ENCODE results near the gene PKNOX2. TPM values are rescaled to one million over a fixed set of nuclear protein-coding genes. Genes with fewer than 3 reads are reported as not detected.

Gene PKNOX2
- total and polyA plus RNA-seq, 4 donors = 0.14 to 0.29 (median 0.24) TPM

DNA sequence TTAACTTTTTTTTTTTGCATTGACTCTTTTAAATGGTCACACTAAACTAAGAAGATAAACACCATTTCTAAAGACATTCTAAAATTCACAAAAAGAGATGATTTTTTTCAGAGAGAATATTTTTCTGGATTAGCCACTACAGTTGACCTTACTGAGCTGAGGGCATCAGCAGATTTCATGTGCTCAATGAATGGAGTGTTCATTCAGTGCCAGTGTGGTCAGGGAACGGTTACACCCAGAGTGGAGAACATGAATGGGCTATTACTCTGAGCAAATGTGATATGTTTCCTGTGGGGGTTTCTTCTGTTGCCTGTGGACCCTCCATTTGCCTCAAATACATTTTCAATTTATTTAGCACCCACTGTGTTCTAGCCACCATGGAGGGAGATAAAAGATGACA, 19.1 kb downstream of the PKNOX2 start:
- WGBS = 87% methylated on average over 1 of the region's 1 CpG
- Histone ChIP-seq H3K27ac (ENCODE audit: low read depth in 1 of 2, low read length in 2 of 2) (no peak overlapping the region), H3K9me3 (ENCODE audit: control insufficient read depth in 4 of 4, low read length in 3 of 4) (peaks cover 0 to 8% (median 3%) of the 10 kb centered on the region in 4 donors), H3K9ac (ENCODE audit: low read depth in 1 of 2, low read length in 2 of 2) (no peak overlapping the region), H3K36me3 (ENCODE audit: control insufficient read depth in 4 of 4, insufficient read depth in 3 of 4, low read depth in 1 of 4, low read length in 3 of 4) (no peaks in the 10 kb centered on the region), H3K4me1 (ENCODE audit: control insufficient read depth in 4 of 4, insufficient read depth in 4 of 4, low read length in 3 of 4) (no peaks in the 10 kb centered on the region), H3K27me3 (ENCODE audit: control insufficient read depth in 4 of 4, insufficient read depth in 4 of 4, low read length in 3 of 4) (peaks cover 0 to 3% (median 2%) of the 10 kb centered on the region in 4 donors), H3K4me3 (ENCODE audit: low read depth in 1 of 3, low read length in 3 of 3) (no peak overlapping the region)
- TF ChIP-seq, protein P1, sequence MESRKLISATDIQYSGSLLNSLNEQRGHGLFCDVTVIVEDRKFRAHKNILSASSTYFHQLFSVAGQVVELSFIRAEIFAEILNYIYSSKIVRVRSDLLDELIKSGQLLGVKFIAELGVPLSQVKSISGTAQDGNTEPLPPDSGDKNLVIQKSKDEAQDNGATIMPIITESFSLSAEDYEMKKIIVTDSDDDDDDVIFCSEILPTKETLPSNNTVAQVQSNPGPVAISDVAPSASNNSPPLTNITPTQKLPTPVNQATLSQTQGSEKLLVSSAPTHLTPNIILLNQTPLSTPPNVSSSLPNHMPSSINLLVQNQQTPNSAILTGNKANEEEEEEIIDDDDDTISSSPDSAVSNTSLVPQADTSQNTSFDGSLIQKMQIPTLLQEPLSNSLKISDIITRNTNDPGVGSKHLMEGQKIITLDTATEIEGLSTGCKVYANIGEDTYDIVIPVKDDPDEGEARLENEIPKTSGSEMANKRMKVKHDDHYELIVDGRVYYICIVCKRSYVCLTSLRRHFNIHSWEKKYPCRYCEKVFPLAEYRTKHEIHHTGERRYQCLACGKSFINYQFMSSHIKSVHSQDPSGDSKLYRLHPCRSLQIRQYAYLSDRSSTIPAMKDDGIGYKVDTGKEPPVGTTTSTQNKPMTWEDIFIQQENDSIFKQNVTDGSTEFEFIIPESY (IDR thresholded peaks at IDR 0.05) = no peak
- TF ChIP-seq FOXA1 (IDR thresholded peaks at IDR 0.05) = no peak
- TF ChIP-seq TAF1 (conservative IDR thresholded peaks at IDR 0.05) = no peak
- TF ChIP-seq, protein P2, sequence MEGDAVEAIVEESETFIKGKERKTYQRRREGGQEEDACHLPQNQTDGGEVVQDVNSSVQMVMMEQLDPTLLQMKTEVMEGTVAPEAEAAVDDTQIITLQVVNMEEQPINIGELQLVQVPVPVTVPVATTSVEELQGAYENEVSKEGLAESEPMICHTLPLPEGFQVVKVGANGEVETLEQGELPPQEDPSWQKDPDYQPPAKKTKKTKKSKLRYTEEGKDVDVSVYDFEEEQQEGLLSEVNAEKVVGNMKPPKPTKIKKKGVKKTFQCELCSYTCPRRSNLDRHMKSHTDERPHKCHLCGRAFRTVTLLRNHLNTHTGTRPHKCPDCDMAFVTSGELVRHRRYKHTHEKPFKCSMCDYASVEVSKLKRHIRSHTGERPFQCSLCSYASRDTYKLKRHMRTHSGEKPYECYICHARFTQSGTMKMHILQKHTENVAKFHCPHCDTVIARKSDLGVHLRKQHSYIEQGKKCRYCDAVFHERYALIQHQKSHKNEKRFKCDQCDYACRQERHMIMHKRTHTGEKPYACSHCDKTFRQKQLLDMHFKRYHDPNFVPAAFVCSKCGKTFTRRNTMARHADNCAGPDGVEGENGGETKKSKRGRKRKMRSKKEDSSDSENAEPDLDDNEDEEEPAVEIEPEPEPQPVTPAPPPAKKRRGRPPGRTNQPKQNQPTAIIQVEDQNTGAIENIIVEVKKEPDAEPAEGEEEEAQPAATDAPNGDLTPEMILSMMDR (IDR thresholded peaks at IDR 0.05; ENCODE audit: low read depth, low read length, missing input control) = no peak
- TF ChIP-seq, protein P3, sequence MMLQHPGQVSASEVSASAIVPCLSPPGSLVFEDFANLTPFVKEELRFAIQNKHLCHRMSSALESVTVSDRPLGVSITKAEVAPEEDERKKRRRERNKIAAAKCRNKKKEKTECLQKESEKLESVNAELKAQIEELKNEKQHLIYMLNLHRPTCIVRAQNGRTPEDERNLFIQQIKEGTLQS (IDR thresholded peaks at IDR 0.05) = no peak
- TF ChIP-seq EGR1 (IDR thresholded peaks at IDR 0.05; ENCODE audit: low read depth in 2 of 2) = no peak
- no peak for TF ChIP-seq HNF4G (IDR thresholded peaks at IDR 0.05)
- no peak for TF ChIP-seq NR2F2 (IDR thresholded peaks at IDR 0.05)
- no peak for TF ChIP-seq HNF4A (conservative IDR thresholded peaks at IDR 0.05)
- no peak for TF ChIP-seq GABPA (IDR thresholded peaks at IDR 0.05 in 1 of 2, conservative IDR thresholded peaks at IDR 0.05 in 1 of 2)
- TF ChIP-seq JUND (IDR thresholded peaks at IDR 0.05) = no peak
- TF ChIP-seq, protein P4, sequence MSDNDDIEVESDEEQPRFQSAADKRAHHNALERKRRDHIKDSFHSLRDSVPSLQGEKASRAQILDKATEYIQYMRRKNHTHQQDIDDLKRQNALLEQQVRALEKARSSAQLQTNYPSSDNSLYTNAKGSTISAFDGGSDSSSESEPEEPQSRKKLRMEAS (IDR thresholded peaks at IDR 0.05) = no peak
- no peak for TF ChIP-seq RAD21 (IDR thresholded peaks at IDR 0.05)
- no peak for TF ChIP-seq RXRA (IDR thresholded peaks at IDR 0.05)
- no peak for TF ChIP-seq SP1 (IDR thresholded peaks at IDR 0.05)
- no peak for TF ChIP-seq FOXA2 (IDR thresholded peaks at IDR 0.05)
- TF ChIP-seq, protein P5, sequence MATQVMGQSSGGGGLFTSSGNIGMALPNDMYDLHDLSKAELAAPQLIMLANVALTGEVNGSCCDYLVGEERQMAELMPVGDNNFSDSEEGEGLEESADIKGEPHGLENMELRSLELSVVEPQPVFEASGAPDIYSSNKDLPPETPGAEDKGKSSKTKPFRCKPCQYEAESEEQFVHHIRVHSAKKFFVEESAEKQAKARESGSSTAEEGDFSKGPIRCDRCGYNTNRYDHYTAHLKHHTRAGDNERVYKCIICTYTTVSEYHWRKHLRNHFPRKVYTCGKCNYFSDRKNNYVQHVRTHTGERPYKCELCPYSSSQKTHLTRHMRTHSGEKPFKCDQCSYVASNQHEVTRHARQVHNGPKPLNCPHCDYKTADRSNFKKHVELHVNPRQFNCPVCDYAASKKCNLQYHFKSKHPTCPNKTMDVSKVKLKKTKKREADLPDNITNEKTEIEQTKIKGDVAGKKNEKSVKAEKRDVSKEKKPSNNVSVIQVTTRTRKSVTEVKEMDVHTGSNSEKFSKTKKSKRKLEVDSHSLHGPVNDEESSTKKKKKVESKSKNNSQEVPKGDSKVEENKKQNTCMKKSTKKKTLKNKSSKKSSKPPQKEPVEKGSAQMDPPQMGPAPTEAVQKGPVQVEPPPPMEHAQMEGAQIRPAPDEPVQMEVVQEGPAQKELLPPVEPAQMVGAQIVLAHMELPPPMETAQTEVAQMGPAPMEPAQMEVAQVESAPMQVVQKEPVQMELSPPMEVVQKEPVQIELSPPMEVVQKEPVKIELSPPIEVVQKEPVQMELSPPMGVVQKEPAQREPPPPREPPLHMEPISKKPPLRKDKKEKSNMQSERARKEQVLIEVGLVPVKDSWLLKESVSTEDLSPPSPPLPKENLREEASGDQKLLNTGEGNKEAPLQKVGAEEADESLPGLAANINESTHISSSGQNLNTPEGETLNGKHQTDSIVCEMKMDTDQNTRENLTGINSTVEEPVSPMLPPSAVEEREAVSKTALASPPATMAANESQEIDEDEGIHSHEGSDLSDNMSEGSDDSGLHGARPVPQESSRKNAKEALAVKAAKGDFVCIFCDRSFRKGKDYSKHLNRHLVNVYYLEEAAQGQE (IDR thresholded peaks at IDR 0.05) = no peak
- no peak for DNase-seq (ENCODE audit: low spot score)
